HFF-Myc (cell line): Measurements from ENCODE around the gene KLHL30.

ENCODE experiments used
- DNase-seq: peaks from one replicate; pipeline ENCODE4 v3.0.0-alpha.2; 2011; ENCODE audit warnings: low read depth; ENCODE audit errors: extremely low read depth
- H3K4me3 ChIP-seq: replicated peaks from 2 replicates; pipeline ENCODE4 v1.5.1; 2011; ENCODE audit warnings: low read depth, mild to moderate bottlenecking, control low read depth, low read length
- TF ChIP-seq, protein P1 (sequence below): IDR thresholded peaks from 2 replicates; pipeline ENCODE4 v1.5.1; 2012; ENCODE audit warnings: mild to moderate bottlenecking, low read depth, low read length, control low read depth; ENCODE audit errors: missing control alignments

The KLHL30 gene

DNA sequence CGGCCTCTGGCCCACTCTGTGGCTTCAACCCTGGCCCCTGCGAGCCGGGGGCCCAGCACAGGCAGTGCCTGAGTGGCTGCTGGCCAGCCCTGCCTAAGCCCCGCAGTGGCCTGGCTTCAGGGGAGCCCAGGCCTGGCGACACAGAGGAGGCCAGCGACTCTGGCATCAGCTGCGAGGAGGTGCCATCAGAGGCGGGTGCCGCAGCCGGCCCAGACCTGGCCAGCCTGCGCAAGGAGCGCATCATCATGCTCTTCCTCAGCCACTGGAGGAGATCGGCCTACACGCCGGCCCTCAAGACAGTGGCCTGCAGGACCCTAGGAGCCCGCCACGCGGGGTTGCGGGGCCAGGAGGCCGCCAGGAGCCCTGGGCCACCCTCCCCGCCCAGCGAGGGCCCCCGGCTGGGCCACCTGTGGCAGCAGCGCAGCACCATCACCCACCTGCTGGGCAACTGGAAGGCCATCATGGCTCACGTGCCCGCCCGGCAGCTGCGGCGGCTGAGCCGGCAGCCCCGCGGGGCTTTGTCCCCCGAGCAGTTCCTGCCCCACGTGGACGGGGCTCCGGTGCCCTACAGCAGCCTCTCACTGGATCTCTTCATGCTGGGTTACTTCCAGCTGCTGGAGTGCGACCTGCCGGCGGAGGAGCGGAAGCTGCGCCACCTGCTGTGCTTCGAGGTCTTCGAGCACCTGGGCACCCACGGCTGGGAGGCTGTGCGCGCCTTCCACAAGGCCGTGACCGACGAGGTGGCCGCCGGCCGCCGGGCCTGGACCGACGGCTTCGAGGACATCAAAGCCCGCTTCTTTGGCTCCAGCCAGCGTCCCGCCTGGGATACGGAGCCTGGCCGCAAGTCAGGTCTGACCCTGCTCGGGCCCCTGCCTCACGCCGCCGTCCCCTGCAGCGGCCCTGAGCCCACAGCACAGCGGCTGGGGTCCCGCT lies 7.5 kb upstream of the KLHL30 start:
- H3K4me3 ChIP-seq = no peak overlapping the region
- DNase-seq = no peak
- TF ChIP-seq, protein P1, sequence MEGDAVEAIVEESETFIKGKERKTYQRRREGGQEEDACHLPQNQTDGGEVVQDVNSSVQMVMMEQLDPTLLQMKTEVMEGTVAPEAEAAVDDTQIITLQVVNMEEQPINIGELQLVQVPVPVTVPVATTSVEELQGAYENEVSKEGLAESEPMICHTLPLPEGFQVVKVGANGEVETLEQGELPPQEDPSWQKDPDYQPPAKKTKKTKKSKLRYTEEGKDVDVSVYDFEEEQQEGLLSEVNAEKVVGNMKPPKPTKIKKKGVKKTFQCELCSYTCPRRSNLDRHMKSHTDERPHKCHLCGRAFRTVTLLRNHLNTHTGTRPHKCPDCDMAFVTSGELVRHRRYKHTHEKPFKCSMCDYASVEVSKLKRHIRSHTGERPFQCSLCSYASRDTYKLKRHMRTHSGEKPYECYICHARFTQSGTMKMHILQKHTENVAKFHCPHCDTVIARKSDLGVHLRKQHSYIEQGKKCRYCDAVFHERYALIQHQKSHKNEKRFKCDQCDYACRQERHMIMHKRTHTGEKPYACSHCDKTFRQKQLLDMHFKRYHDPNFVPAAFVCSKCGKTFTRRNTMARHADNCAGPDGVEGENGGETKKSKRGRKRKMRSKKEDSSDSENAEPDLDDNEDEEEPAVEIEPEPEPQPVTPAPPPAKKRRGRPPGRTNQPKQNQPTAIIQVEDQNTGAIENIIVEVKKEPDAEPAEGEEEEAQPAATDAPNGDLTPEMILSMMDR = no peak

DNA sequence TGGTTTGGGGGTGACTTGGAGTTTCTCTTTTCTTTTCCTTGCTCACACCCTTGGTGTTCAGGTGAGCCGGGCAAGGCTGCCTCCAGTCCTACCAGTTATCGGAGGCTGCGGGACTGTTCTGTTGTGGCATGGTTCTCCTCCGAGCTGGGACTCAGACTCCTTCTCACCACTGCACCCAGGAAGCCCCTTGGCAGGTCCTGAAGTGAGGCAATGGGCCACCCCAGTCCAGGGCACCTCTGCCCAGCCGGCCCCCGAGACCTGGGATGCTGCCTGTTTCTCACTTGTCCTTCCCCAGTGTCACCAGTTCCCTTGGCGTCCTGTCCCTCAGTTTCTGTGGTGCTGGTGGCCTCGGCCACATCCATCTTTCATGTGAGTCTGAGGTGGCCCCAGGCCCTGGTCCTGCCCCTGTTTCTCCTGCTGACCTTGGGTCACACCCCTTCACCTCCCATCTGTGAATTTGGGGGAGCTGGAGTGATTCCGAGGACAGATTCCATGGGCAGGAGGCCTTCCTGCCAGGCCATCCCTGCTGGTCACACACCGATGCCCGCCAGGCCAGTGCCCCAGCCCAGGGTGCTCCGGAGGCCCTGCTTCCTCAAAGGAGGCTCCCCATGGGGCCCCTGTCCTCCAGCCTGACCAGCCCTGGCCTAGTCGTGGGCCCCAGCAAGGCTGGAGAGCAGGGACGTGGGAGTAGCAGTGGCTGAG lies 6.6 kb upstream of the KLHL30 start:
- no peak for DNase-seq
- TF ChIP-seq, protein P1 = no peak
- H3K4me3 ChIP-seq = no peak overlapping the region

DNA sequence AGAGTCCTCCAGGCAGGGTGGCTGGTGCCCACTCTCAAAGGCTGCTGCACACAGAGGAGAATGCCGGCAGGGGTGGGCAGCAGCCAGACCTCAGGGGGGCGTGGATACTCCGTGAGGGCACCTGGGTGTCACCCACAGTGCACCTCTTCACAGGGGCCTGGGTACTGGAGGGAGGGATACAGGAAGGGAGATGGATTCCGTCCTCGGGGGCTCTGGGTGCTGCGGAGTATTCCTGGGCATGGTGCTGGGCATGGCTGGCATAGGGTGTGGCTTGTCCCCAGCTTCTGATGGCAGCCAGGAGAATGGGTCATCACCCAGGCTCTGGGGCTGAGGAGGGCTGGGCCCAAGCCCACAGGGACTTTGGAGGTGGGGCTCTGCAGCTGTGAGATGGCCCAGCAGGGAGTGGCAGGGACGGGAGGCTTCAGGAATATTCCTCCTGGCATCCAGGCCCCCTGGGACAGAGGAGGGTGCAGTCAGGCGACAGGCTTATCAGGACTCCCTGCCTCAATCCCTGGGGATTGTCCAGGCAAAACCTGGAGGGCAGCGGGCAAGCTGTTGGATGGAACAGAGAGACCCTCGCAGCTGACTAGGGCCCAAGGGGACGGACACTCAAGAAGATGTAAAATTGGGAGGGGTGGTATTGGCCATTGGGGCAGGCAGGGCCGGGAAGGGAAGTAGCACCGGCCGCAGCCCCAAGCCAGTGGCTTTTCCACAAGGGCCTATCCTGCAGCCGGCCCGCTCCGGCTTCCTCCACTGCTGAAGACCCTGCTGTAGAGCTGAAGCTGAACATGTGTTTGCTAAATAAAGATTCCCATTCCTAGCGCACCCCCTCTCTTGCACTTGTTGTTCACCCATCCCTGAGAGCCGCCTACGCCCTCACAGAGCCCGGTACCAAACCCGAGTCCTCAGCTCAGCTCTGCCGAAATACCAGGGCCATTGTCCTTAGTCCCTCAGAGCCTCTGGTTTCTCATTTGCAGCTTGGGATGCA lies 5.7 kb upstream of the KLHL30 start:
- TF ChIP-seq, protein P1 = no peak
- DNase-seq = no peak
- H3K4me3 ChIP-seq = no peak overlapping the region

DNA sequence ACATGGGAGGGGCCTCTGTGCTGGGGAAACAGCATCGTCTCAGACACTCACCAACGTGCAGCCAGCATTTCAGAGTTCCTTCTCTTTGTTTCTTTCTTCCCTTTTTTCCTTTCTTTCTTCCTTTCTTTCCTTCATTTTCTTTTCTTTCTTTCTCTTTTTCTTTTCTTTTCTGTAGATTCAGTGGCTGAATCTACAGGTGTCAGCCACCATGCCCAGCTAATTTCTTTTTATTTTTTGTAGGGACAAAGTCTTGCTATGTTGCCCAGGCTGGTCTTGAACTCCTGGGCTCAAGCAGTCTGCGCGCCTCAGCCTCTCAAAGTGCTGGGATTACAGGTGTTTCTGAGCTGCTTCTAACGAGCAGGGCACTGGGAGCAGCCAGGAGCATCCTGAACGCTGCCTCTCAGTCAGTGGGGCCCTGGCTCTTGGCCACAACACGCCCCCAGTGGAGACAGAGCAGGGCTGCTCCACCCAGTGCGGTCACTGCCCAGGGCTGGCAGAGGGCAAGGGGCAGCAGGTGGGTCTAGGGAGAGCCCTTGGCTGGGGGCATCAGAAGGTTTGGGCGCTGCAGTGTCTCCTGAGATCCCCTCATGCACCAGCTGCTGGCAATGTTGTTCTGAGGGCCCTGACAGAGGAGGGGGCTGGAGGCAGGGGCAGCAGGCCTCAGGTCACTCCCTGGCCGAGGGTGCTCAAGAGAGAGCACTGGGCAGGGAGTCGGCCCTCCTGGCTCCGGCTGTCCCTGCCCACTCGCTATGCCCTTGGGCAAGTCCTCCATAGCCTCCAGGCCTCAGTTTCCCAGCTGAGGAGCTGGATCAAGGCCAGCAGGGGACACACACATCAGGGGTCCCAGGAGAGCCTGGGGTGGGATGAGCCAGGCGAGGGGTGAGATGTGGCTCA lies 4.7 kb upstream of the KLHL30 start:
- no peak overlapping the region for H3K4me3 ChIP-seq
- no peak for DNase-seq
- TF ChIP-seq, protein P1 = no peak

DNA sequence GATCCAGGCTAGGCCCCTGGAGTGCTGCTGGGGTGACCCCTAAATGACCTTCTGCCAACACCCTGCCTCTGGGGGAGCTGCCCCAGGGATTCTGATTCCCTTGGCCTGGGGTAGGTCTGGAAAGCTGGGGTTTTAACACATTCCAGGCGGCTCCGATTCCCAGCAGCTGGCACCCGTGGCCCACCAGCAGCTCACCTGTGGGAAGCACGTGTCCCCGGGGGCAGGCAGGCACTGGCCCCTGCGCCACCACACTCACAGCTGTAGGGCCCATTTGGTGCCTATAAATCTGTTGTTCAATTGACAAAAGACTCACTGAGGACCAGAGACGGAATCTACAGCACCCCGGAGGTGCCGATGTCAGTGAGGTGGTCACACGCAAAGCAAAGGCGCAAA lies 4.1 kb upstream of the KLHL30 start:
- TF ChIP-seq, protein P1 = no peak
- H3K4me3 ChIP-seq = no peak overlapping the region
- no peak for DNase-seq
